Stimulated activated CD8-positive, alpha-beta memory T cell treated with anti-CD3 and anti-CD28 coated beads, Interleukin-7, amount 100 ng/mL, for 4 hours (primary cell): ENCODE measurements around the gene RNF217.
"Not testable (repeated sequence)": the region's sequence is repeated elsewhere in the genome, so short reads cannot be mapped to it uniquely, and the experiment has no call there.

Experiments
- DNase-seq, 2 donors: peaks; one replicate each; pipeline ENCODE4 v3.0.0-alpha.2; 2020; ENCODE audit warnings: low read depth in 2 of 2

The RNF217 gene, protein sequence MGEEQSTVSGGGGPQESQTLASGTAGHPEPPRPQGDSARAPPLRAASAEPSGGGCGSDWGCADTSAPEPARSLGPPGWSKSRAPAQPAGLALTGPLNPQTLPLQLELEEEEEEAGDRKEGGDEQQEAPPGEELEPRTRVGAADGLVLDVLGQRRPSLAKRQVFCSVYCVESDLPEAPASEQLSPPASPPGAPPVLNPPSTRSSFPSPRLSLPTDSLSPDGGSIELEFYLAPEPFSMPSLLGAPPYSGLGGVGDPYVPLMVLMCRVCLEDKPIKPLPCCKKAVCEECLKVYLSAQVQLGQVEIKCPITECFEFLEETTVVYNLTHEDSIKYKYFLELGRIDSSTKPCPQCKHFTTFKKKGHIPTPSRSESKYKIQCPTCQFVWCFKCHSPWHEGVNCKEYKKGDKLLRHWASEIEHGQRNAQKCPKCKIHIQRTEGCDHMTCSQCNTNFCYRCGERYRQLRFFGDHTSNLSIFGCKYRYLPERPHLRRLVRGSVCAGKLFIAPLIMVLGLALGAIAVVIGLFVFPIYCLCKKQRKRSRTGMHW

DNA sequence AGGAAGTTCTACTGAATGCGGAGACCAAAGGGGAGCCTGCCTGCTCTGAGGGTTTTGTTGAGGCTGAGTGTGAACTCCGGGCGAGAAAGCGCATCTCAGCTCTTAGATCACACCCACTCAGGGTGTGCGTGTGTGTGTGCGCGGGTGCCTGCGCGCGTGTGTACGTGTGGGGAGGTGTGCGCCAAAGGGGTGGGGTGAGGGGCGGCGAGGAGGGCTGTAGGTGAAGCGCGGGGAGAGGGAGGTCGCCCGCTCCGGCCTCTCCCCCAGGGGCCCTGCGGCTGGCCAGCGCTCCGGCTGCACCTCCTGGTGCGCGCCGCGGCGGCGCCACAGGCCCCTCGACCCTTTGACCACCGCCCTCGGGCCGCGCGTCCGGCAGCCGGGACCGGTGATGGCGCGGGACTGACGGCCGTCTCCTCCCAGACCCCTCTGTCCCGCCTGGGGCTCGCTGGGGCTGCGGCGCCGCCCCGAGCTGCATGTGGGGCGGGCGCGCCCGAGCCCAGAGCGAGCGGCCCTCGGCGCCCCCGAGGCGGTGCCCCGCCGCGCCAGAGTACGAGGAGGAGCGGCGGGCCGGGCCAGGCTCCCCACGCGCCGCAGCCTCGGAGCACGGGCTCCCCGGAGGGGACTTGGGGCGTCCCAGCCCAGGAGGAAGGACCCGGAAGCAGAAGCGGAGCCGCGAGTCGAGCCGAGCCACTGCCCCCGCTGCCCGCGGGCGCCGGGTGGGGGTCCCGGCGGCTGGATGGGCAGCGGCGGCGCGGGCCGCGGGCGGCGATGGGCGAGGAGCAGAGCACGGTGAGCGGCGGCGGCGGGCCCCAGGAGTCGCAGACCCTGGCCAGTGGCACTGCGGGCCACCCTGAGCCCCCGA is at the start of gene RNF217:
TSS of gene RNF217 (plus strand) at position 661 of the 862 bp plus-strand sequence. CDS start at position 769, 108 bp downstream.
- no peak for DNase-seq

DNA sequence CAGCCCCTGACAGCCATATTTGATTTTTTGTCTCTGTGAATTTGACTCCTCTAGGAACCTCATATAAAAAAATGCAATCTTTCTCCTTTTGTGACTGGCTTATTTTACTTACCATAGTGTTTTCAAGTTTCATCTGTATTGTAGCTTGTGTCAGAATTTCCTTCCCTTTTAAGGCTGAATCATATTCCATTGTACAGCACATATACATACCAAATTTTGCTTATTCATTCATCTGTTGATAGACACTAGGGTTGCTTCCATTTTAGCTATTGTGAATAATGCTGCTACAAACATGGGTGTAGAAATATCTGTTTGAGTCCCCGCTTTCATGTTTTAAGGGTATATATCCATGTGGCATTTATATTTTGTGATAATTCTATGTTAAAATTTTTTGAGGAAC is 49.2 kb upstream of the RNF217 start:
- no peak for DNase-seq

DNA sequence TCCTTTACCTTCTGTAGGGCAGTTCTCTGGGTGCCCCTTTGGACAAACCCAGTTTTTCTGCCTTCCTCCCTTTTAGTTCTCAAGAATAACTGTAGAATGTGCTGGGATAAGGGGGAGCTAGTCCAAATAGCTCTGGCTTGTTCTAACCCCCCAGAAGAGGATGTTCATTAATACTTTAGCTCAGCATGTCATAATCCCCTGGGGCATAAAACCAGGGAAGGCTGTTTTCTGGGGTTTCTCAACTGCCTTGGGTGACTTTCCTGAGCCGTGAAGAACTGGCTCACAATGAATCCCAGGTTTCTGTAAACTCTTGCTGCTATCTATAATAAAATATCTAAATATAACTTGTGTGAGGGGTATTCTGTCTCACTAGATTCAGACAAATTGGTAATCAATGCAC is 44.5 kb upstream of the RNF217 start:
- DNase-seq, result no peak

DNA sequence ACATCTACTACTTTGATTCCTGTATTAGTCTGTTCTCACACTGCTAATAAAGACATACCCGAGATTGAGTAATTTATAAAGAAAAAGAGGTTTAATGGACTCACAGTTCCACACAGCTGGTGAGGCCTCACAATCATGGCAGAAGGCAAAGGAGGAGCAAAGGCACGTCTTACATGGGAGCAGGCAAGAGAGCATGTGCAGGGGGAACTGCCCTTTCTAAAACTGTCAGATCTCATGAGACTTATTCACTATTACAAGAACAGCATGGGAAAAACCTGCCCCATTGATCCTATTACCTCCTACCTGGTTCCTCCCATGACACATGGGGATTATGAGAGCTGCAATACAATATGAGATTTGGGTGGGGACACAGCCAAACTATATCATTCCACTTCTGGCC is 42.5 kb upstream of the RNF217 start:
- not testable (repeated sequence) for DNase-seq

DNA sequence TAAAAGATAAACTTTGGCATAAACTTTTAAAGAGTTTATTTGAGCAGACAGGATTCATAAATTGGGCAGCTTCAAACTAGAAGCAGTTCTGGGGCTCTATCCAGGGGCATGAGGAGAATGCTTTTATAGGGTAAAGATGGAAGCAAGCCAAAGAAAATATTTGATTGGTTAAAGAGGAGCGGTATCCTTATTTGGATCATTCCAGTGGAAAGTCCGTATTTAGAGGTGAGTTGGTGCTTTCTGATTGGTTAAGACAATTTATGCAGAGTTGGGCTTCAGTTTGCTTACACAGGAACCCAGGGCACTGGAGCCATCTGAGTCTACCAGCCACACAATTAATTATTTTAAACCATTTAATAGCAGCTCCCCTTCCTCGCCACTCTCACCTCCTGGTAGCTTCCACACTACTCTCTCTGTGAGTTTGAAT is 37.9 kb upstream of the RNF217 start:
- DNase-seq, result no peak

DNA sequence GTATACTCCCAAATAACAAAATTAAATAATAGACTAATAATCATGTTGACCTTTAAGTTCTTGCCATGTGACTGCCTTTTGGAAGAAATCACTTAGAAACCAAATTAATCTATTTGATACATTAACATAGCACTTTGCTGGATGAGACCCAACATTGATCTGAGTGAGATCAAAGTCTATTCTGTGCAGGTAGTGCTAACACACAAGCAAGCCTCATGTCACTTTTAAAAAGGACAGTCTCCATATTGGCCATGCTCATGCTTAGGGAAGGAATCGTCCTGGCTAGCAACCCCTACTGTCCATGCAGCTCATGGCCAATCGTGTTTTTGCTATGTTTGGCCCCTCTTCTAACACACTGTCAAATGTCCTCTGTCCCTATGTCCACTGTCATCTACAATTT is 35.8 kb upstream of the RNF217 start:
- no peak for DNase-seq

DNA sequence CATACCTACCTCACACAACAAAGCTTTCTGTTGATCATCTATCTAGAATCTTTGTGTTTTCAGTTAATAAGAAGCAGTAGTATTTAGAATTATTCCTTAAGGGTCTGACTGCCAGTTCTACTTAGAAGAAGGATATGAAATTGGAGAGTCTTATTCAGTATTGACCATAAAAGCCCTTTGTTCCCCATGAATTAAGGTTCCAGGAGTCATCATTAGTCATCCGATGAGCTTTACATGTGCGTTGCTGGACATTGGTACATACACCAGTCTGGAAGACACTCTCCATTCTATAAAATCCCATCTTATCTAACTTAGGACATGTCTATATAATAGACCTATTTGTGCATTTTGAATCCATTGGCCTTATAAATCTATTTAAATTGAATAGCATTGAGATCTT is 34.4 kb upstream of the RNF217 start:
- no peak for DNase-seq

DNA sequence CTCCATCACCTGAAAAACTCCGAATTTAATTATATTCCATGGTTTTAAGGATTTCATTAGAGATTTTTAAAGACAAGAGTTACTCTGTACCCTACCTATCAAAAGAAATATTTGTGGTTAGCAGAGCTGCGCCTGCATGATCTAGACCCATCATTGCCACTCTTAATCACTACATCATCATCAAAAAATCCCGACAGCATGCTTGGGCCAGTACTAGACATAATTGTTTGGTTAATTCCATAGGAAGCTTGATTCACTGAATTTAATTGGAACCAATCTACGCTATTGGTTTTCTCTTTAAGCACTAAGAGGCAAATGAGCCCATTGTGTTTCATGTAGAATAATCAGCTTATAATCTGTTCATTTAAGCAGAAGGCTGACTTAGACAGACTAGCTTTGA is 33.4 kb upstream of the RNF217 start:
- DNase-seq, result no peak

DNA sequence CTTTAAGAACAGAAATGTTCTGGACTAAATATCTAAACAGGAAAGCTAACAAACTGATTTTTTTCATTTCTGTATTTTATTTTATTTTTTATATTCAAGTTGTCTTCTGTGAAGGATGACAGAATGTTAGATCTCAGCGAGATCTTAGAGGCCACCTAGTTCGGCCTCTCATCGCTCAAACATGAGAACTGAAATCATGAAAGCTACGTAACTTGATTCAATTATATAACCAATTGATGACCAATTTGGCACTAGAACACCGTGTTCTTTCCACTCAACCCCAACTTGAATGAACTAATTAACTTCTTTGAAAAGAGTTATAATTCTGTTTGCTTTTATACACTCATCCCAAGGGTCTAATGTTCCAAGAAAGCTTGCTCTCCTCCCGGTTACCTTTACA is 24.6 kb upstream of the RNF217 start:
- no peak for DNase-seq

DNA sequence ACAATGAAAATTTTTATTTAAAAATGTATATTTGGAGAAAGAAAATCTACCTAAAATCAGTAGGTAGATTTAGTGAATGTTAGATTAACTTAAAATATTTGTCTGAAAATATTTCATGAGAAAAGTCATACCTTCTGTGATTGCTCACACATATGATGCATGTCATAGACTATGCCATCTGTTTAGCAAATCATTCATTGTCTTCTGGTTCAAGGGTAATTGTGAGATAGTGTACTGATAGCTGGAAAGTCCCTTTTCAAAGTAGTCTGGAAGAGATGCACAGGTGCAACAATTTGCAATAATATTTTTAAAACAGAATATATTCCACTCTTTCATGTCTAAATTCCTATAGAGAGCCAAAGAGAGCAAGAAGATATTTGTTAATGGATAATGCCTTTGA is 21.0 kb upstream of the RNF217 start:
- no peak for DNase-seq

DNA sequence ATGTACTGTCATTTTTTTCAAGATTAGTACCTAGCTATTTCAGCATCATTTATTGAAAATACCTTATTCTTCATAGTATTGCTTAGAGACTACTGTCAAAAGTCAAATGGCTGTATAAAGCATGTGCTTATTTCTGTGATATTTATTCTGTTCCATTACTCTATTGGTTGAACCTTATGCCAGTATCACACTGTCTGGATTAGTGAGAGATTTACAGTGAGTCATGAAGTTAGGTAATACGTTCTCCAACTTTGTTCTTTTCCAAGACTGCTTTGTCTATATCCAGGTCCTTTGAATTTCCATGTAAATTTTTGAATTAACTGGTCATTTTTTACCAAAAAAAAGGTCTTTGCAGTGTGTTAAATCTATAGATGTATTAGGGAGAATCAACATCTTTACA is 18.6 kb upstream of the RNF217 start:
- DNase-seq, result no peak

DNA sequence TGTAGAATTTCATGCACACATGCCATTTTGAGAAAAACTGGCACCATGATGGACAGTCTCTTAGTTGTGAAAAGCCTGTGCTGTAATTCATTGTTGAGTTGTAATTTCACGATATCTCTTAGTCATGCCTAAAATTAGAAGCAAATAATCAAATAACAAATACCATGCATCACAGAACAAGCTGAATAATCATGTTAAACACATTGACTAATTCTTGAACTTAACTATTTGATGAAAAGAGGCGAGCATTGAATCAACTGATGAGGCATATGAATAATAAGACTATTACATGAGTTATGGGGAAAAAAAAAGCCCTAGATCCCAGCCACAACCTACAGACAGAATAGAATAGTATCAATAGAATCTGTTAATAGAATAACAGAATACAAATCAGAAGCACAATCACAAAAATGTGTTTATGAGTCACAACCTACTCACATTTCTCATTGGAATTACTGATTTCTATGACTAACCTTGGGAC is 14.2 kb upstream of the RNF217 start:
- DNase-seq, result no peak

DNA sequence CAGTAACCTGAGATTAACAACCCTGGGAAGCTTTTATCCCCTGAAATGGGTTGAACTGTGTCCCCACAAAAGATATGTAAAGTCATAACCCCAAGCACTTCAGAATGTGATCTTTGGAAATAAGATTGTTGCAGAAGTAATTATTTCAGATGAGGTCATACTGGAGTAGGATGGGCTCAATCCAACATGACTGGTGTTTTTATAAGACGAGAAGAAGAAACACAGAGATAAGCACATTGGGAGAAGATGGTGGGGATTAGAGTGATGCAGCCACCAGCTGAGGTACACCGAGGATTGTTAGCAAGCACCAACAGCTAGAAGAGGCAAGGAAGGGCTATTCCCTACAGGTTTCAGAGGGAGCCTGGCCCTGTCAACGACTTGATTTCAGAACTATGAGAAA is 12.5 kb upstream of the RNF217 start:
- no peak for DNase-seq

DNA sequence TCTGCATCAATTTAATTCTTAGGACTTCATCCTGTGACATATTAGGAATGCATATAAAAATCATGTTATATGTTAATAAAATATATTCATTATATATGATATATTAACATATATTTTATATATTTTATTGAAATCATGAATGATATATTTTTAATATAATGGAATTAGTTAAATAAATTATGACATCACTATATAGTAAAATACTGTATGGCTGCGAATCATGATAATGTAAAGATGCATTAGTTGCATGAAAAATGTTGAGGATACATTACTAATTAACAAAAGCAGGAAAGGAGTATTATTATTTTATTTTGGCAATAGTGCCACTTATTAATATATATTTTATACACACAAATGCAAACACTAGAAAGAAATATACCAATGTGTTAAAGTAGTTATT is 8.4 kb upstream of the RNF217 start:
- no peak for DNase-seq

DNA sequence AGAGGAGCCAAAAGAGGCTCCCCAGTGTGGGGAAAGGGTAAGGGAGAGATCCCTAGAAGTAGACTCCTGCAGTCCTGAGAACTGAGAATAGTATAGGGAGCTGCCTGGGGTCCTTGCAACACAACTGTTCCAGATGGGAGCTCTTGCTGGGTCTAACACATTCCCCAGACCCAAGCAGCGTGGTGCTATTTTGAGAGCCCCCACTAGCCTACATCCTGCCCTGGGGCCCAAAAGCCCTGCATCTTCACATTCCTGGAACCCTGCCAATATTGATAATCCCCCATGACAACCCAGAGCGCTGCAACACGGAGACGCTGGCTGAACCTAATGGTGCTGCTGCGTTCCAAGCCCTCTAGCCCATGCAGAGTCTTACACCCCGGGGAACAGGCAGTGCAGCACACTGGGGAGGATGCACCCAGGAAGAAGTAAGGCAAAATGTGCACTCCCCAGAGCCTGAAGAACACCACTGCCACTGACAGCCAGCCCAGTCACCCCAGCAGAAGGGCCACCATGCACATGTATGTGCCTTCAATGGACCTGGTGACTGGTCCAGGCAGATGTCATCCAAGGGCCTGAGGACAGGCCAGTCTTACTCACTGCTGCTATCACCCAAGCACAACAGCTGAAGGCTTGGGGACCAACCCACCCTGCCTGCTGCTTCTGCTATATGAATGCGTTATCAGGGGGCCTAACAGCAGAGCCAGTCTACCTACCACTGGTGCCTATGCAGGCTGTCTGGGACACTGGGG is 7.0 kb upstream of the RNF217 start:
- DNase-seq, result no peak

DNA sequence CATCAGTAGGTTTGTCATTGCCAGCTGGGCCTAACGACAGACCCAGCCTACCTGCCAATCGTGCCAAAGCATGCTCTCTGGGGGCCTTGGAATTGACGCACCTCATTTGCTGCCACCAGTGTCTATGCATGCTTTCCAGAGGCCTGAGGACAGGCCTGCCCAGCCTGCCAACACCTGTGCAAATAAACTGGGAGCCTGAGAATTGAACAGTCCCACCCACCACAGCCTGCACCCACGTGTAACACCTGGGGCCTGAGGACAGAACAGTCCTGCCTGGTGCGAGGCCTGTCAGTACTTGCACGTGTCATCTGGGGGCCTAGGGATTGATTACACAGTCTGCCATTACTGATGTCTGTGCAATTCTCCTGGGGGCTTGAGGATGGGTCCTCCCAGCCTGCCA is 6.2 kb upstream of the RNF217 start:
- DNase-seq, result no peak

DNA sequence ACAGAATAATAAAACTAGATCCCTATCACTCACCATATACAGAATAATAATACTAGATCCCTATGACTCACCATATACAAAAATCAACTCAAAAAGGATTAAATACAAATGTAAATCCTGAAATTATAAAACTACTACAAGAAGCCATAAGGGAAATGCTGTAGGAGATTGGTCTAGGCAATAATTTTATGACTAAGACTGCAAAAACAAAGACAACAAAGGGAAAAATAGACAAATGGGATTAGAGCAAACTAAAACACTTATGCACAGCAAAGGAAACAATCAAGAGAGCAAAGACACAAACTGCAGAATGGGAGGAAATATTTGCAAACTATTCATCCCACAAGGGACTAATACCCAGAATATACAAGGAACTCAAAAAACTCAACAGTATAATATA is 4.1 kb upstream of the RNF217 start:
- no peak for DNase-seq

DNA sequence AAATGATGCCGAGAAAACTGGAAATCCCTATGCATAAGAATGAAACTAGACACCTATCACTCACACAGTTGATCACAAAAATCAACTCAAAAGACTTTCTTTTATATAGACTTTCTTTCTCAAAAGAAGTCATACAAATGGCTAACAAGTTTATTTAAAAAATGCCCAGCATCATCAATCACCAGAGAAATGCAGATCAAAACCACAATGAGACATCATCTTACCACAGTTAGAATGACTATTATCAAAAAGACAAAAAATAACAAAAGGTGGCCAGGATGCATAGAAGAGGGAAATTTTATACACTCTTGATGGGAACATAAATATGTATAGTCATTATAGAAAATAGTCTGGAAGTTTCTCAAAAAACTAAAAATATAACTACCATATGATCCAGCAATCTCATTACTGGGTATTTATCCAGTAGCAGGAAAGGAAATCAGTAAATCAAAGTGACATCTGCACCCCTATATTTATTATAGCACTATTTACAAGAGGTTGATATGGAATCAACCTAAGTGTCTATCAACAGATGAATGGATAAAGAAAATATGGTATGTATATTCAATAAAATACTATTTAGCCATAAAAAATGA is 3.4 kb upstream of the RNF217 start:
- no peak for DNase-seq

DNA sequence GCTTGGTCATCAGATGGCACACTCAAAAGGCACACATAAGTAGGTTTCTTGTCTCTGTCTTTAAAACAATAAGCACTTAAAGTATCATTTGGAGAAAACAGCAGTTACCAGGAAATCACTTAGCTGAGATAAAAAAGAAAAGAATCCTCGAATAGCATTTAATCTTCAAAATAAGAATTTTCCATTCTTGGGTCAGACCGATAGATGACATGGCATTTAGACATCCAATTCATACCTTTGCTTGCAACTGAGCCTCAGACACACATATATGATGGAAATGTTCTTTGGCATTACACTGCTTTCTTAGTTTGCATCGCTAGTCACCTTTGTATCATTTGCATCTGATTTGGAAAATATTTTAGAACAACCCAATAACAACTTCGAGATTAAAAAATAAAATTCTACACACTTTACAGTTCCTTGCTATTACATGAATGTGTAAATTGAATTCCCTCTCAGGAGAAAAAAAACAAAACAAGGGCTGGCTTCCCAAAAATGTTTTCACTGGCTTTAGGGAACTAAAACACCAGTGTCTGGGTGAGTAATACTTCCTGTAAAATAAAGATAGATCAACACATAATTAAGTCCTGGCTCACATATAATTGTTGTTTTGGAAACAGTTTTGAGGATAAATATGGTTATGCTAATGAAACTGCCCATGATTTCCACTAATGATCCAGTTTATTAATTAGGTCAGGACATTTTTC is 1.3 kb upstream of the RNF217 start:
- DNase-seq, result no peak

DNA sequence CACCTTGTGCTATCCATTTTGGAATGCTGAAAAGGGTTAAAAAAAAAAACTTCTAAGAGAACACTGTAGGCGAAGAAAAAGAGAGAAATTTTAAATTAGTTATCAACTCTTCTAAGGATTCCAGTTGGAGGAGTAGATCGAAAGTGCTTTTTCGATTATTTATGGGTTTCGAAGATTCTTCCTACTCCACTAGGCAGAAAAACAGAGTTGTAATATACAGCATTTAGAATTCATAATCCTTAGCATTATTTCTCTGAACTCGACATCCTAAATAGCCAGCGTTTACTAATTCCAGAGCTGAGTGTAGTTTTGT is 817 bp upstream of the RNF217 start:
- DNase-seq, result no peak
